NCI-H69 (cell line): Measurements from ENCODE around the gene CPNE9.
A peak's percentile ranks its signal among the peaks of the same experiment; 100 is the strongest.

Experiments used
- DNase-seq: peaks from one replicate; lab custom pipeline; 2025; lab: John Stamatoyannopoulos, UW

The CPNE9 gene, protein sequence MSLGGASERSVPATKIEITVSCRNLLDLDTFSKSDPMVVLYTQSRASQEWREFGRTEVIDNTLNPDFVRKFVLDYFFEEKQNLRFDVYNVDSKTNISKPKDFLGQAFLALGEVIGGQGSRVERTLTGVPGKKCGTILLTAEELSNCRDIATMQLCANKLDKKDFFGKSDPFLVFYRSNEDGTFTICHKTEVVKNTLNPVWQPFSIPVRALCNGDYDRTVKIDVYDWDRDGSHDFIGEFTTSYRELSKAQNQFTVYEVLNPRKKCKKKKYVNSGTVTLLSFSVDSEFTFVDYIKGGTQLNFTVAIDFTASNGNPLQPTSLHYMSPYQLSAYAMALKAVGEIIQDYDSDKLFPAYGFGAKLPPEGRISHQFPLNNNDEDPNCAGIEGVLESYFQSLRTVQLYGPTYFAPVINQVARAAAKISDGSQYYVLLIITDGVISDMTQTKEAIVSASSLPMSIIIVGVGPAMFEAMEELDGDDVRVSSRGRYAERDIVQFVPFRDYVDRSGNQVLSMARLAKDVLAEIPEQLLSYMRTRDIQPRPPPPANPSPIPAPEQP

DNA sequence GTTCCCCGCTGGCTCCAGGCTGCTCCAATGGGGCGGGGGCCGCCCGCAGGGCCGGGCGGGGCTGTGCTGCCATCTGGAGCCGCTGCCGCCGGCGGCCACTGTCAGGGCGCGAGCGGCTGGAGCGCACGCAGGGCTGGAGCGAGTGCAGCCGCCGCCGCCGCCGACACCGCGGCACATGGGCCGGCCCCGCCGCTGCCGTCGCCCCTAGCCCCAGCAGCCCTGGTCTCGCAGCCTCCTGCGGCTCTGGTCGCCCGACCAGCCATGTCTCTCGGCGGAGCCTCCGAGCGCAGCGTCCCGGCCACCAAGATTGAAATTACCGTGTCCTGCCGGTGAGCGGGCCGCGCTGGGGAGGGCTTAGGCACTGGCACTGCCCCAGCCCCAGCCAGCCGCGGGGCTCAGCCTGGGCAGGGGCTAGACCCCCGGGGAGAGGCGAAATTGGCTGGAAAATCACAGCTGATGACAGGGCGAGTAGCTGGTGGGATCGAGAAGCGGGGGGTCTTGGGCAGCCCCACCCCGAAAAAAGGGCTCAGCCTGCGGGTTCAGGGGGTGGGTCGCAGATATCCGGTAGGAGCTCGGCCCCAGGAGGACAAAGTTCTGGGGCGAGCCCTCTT lies at the start of gene CPNE9:
Gene CPNE9 (plus strand): TSS at position 98 of the 611 bp plus-strand sequence. CDS start 164 bp downstream, at position 262.
- peak; percentile 62 for DNase-seq

DNA sequence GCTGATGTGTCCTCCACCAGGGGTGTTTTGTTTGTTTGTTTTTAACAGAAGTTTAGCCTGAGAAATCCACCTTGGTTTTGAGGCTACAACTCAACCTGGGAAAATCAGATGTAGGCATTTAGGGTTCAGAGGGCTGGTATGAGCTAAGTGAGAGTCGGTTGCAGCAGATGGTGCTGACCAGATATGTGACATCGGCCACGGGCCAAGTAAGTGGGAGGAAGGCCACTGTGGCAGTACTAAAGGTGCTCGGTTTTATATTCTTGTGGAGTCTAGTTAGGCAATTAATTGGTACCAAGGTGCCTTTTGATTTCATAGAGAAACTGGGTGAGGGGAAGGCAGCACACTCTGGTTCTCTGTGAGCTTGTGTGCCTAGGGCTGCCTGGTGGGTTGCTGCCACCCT lies 43.8 kb upstream of the CPNE9 start:
- no peak for DNase-seq

DNA sequence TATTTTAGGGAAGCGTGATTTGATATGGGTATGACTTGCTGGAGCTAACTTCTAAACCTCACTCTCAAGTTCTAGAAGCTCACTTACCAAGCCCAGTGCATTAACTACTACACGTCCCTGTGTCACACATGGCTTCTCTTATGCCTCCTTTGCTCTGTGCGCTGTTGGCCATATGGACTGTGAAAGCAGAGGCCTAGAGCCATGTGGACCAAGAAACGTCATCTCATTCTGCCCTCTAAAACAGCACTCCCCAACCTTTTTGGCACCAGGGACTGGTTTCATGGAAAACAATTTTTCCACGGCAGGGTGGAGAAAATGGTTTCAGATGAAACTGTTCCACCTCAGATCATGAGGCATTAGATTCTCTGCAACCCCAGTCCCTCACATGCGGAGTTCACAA lies 42.7 kb upstream of the CPNE9 start:
- DNase-seq, result no peak

DNA sequence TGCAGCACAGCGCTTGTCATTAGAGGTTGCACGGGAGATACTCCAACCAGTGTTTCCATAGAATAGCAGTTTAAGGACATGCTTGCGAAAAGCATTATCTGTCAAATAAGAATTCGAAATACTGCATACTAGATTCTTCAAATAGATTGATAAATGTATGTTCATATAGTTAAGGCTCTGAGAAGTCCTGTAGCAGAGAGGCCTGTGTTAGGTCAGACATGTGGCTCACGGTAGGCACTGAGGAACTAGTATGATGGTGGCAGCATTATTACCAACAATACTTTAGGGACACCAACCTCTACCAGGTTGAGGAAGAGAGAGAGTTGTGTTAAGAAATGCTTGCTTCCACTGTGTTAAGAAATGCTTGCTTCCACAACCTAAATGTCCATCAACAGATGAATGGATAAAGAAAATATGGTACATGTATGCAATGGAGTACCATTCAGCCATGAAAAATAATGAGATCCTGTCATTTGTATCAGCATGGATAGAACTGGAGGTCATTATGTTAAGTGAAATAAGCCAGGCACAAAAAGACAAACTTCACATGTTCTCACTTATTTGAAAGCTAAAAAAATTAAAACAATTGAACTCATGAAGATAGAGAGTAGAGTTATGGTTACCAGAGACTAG lies 39.4 kb upstream of the CPNE9 start:
- no peak for DNase-seq

DNA sequence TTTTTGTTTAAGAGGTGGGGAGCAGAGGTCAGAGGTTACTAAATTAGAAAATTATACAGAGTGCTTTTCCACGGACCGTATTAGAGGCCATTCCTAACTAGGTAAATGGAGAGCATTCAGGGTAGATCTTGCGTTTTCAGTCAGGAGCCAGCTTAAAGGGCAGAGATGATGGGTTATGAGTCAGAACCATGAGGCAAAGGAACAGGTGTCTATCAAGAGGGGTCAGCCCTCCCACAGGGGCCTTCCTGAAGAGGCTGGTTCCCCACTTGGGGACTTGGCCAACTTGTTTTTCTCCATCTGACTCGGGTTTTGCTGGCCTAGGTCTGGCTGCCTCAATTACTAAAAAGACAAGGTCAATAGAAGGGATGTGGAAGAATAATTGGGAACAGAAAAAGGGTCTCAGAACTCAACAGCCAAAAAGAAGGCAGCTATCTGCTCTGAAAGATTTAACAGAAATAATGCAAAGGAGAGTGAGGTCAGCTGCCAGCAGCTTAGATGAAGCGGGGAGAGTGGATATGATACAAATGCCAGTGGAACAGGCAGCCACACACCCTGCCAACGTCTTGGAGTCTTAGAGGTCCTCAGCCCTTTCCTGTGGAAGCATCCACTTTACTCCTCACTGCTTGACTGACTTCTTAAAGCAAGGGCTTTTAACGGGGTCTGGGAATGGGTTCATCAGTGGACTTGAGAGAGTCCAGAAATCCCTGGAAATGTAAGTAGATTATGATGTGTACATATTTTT lies 36.8 kb upstream of the CPNE9 start:
- DNase-seq, result no peak

DNA sequence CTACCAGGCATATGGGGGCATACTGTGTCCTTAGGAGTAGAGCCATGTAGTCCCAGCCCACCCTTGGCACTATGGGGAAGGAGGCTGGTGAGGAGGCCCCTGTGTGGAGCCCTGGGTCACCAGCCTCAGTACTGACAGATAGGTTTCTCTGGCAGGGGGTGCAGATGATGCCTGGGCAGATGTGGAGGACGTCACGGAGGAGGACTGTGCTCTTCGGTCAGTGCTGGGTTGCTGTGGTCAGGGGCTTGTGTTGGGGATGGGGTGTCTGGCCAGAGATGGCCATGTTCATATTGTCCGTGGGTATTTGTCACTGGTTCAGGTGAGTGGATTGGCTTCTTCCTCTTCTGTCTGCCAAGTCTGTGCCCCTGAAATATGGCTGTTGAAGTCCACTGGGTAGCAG lies 34.4 kb upstream of the CPNE9 start:
- no peak for DNase-seq

DNA sequence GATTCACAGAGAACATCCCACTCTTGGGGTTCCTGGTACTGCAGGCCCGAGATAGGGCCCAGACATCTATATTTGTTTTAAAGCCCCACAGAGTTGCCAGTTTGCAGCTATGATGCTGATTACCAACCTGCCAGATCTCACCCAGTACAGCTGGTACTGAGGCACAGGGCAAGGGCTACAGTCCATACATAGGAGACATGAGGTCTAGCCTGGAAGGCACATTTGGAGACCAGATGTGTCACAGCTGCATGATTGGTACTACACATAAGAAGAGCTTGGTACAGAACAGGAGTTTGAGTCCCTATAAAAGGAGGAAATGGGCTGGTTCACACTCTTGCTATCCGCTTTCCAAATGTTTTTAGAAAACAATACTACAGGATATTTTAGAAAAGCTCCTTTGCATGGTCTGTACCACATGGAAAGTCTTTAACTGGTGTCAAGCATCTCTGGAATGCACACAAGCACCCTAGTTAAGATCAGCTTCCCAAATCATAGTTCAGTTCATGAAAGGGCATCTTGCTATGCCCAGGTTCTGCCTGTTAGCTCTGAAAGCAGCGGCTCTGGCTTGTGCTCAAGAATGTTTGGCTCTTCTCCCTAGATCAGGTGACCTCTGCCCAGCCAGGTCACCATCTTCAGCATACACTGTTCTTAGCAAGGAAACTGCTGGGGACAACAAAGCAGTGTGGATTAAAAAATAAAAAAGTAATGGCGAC lies 33.8 kb upstream of the CPNE9 start:
- no peak for DNase-seq

DNA sequence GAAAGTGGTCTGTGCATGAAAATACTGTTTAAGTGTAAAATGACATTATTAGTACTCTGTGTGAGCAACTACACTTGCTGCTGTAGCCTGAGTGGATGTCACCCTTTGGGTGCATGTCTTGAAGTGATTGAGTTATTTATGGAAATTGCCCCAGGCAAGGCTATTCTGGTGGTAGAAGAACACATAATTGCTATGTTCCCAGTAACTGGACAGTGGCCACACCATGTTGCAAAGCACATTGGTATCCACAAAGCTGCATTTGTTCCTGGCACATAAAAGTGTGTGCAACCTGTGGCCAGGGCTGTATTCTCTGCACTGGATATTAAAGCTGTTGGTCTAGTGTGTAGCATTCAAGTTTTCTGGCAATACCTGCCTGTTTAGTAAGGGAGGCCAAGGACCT lies 30.6 kb upstream of the CPNE9 start:
- no peak for DNase-seq

DNA sequence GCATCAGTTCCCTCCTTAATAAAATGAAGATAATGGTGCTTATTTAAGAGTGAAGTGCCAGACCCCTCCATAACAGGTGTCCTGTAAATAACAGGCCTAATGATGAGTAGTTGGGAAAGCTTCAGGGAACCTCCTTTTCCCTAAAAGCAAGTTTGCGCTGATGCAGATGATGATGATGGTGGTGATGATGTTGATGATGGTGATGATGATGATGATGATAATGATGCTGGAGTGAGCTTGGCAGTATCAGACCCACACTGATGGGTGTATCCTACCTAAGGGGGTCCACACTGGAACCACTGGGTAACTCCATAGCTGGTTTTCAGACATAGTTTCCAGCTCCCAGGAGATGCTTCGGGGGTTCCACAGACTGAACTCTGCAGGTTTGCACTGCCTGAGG lies 29.9 kb upstream of the CPNE9 start:
- DNase-seq, result no peak

DNA sequence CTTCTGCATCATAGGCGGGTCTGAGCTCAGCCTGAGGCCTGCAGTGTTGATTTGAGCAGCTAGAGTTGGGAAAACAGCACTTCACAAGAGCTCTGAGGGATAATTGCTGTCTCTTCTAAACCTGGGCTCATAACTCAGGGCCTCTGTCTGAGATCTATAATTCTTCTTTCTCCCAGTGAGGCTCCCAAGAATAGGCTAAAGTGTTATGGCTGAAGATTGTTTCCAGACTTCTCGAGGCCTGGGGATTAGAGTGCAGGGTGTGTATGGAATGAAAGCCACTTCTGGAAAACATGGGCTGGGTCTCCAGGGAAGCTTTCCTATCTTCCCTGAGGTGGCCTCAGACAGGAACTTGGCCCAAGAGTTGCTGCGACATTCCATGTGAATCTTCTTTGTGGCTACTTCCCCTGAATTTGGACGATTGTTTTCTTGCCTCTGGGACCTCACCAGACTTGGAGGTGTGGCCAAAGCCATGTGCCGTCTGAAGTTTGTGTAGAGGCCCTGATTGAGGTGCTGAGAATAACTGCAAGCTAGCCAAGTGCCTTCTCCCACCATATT lies 27.8 kb upstream of the CPNE9 start:
- DNase-seq, result no peak

DNA sequence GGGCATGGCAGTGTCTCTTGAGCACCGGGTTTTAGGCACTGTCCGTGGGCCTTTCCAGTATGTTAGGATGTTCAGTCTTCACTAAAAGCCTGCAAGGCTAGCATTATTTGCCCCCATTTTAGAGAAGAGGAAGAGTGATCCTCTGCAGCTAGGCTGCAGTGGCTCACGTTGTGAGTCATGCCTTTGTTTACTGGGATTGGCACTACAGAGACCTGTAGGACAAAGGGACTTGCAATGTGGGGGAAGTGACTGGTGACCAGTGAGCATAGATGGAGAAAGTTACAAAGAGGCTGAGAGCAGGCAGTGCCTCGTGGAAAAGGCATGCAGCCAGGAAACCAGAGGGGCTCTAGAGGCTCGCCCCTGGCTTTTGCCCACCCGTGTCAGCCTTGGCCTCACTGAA lies 26.8 kb upstream of the CPNE9 start:
- DNase-seq, result no peak

DNA sequence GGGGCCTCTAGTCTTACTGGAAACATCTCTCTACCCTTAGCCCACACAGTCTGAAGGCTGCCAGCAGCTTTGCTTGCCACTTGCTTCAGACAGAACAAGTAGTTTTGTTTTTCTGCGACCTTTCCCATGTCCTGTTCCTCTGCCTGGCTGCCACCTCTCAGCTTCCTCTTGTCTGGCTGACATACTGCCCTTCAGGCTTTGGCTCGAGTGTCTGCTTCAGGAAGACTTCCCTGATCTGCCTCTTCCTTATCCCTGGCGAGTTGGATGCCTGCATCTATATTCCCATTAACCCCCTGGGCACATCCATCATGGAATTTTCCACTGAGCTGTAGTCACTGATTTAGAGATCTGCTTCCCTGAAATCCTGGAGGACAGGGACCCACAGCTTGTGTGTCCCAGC lies 25.1 kb upstream of the CPNE9 start:
- no peak for DNase-seq

DNA sequence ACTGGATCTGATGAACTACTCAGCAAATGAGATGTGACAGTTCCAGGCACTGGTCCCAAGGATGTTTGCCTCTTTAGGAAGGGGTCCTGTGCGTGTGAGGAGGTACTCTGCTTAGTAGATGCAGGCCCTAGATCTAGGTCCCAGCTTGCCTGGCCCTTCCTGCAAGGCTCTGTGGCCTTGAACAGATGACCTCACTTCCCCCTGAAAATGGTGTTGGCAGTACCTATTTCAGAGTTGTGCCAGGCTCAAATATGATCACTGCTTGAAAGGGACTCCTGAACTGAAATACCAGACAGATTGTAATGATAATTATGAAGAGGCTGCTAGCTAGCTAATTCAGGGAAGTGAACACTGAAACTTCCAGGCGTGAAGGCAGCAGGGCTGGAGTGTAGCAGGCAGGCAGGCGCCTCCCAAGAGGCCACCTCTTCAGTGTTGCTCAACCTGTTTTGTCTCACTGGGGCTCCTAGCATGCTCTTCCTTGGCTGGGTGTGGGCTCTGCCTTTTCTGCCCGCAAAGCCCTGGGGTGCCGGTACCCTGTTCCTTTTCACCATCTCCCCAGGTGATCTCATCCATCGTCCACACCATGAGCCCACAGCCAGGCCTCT lies 24.1 kb upstream of the CPNE9 start:
- no peak for DNase-seq

DNA sequence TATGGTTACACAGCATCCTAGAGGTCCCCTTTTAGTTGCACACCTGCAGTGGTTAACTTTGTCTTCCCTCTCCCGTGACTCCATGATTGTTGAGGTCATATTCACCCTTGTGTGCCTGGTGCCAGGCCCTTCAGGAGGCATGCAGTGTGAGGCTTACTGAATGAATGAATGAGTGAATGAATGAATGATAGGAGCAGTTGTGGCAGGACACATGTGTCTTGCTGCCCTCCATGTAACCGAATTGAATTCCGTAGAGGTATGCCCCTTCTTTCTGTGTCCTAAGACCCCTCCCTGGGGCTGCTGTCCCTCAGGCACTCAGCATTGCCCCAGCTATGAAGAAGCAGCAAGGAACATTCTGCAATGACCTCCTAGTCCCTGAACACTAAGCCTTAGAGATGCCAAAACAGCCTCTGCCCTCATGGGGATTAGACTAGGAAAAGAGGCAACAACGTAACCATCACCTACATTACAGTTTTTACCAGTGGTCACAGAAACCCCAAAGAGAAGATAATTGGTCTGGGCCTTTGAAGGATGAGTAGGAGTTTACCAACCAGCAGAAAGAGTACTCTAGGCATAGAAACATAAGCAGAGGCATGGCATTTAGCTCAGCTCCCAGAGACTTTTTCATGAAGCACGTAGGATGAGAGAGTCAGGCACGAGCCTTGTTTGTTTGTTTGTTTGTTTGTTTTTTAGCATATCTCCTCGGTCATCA lies 22.5 kb upstream of the CPNE9 start:
- DNase-seq, result no peak

DNA sequence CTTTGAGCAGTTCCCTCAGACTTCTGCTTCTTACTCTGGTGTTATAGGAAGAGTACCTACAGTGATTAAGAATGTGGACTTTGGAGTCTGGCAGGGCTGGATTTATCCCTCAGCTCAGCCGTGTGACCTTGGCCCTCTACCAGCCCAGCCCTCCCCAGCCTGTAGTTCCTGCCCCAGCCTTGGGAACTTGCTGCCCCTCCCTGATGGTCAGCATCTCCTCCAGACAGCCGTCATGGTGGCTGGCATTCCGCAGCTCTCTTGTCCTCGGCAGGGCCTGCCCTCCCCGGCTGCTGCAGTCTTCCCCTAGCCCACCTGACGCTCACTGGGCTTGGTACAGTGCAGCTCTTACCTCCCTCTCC lies 21.9 kb upstream of the CPNE9 start:
- DNase-seq, result no peak

DNA sequence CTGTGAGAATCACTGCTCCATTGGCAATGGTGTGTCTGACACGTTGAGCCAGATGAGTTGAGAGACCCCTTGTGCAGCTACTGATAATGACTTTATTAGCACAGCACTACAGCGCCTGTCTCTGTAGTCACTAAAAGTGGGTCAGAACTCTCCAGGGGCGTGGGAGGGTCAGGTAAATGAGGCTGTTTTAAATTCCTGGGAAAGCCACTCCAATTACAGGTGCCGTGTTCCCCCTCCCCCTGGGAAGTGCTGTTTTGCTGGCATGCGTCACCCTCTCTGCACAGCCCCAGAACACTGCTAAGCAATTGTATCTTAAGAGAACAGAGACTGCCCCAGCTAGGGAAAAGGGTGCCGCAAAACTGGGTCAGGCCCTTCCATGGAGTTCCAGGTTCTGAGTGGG lies 21.5 kb upstream of the CPNE9 start:
- no peak for DNase-seq

DNA sequence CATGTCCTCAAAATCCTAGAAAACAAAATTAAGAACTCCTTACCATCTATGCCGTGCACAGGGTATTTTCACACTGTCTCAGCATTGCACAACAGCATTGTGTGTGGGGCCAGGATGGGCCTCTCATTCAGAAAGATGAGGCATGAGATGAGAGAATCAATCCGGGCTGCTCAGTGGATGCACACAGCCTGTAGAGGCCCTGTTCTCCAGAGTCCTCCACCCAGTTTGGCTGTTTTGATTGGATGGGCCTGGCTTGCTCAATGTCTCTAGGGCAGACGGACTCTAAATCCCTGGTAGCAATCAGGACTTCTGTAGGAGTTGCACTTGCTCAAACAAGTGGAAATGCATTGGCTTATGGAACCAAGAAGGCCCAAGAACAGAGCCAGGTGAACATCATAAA lies 20.2 kb upstream of the CPNE9 start:
- DNase-seq, result no peak

DNA sequence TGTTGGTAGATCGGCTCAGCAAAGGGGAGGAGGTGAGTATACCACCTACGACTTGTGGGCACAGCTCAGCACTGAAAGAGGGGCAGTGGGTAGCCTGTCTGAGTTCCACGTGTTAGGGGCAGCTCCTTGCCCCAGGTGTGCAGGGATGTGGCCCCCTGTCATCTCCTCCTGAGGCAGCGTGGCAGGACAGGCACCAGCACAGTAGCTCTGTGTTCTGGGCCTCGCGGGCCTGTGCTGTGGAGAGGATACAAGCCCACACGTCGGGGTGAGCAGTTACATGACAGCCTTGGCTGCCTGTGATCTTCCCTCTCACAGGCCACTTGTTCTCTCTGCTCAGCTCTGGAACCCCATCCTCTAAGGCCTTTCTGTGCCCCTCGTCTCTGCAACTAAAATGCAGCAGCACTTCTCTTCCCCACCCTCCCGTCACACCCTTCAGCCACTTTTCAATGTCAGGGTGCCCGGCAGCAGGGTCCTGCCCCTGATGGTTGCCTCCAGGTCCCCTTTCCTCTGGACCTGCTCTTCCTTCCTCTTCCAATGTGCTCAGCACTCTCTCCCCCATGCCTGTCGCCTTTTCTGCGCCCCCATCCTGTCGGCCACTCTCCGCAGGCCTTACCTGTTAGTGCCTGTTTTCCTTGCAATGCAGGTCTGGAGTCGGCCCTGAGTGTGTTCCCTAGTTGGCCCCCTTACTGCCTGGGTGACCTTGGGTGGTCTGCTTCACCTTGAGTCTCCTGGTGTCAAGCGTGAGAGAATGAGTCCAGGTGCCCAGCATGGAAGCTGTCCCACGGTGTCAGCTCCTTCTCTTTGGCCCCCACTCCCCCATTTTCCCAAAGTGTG lies 18.2 kb upstream of the CPNE9 start:
- no peak for DNase-seq

DNA sequence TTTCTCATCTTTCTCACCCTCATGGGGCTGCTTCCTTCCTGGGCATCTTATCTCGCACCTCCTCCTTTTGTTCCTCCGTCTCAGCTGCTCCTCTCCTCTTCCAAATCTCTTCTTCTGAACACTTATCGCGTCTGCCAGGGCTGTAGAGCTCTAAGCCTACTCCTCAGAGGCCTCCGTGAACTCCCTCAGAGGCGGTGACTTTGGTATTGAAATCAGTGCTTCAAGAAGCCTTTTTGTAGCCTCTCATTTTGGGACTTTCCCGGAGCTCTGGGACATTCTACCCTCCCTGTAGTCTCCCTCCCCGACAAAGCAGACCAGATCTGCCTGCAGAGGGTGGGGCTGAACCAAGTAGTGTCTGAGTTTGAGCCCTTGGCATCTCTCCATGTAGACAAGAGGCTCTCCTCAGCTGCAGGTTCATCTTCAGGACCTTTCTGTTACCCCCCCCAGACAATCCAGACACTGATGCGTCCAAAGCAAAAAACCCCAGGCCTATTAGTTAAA lies 17.5 kb upstream of the CPNE9 start:
- no peak for DNase-seq
